Mucosa of rectum (tissue), 2 donors: ENCODE results near the gene METTL6.

Experiments
- H3K27ac ChIP-seq, 2 donors: one replicate each; pipeline ENCODE4 v1.7.0; 2013; ENCODE audit warnings: inconsistent platforms in 2 of 2, low read depth in 2 of 2, low read length in 2 of 2
- H3K27me3 ChIP-seq, 2 donors: one replicate each; pipeline ENCODE4 v1.7.0; 2013; ENCODE audit warnings: low read length in 2 of 2; ENCODE audit not compliant: control insufficient read depth in 2 of 2, insufficient read depth in 2 of 2
- H3K36me3 ChIP-seq, 2 donors: one replicate each; pipeline ENCODE4 v1.7.0; 2013; ENCODE audit warnings: low read length in 2 of 2; ENCODE audit not compliant: control insufficient read depth in 2 of 2, insufficient read depth in 2 of 2
- H3K4me1 ChIP-seq, 2 donors: one replicate each; pipeline ENCODE4 v1.7.0; 2013; ENCODE audit warnings: low read length in 2 of 2, mild to moderate bottlenecking in 1 of 2; ENCODE audit not compliant: control insufficient read depth in 2 of 2, insufficient read depth in 2 of 2
- H3K4me3 ChIP-seq, 2 donors: one replicate each; pipeline ENCODE4 v1.7.0; 2013; ENCODE audit warnings: low read length in 2 of 2
- H3K9ac ChIP-seq, 2 donors: one replicate each; pipeline ENCODE4 v1.7.0; 2013; ENCODE audit warnings: low read length in 2 of 2, low read depth in 1 of 2, mild to moderate bottlenecking in 1 of 2
- H3K9me3 ChIP-seq, 2 donors: one replicate each; pipeline ENCODE4 v1.7.0; 2013; ENCODE audit warnings: low read length in 2 of 2; ENCODE audit not compliant: control insufficient read depth in 2 of 2
- donor health status: healthy.
- donor health status: Normal muscosa, but diverticular disease.

Gene METTL6, protein sequence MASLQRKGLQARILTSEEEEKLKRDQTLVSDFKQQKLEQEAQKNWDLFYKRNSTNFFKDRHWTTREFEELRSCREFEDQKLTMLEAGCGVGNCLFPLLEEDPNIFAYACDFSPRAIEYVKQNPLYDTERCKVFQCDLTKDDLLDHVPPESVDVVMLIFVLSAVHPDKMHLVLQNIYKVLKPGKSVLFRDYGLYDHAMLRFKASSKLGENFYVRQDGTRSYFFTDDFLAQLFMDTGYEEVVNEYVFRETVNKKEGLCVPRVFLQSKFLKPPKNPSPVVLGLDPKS

DNA sequence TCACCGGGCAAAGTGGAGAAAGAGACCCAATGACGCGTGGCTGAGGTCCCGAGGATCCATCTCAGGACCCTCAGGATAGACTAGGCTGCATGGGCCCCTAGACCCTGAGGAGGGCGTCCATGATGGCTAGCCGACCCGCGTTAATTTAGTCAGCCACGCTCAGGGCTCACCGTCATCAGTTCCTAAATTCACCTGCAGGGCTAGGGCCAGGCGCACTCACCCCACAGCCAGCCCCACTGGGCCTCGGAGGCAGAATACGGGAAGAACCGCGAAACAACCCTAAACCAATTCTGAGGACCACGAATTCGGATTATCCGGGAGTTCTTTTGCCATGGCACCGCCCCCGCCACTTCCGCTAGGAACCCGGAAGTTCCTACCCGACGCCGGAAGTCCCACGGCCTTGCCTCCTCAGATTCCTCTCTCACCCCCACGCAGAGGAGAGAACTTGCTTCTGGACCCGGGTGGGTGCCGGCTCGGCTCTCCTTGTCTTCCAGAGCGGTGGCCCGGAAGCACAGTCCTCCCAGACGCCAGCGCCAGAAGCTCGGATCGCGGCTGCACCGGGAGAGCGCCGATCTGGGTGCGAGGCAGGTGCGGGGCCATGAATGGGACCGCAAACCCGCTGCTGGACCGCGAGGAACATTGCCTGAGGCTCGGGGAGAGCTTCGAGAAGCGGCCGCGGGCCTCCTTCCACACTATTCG, at the start of gene METTL6, which contains the start of gene EAF1:
Gene METTL6, minus strand, starts transcription at position 363 of the 699 bp plus-strand sequence. CDS start 1,033 bp downstream, outside the sequence.
Gene EAF1, plus strand, starts transcription at position 417 of the 699 bp plus-strand sequence. Its CDS starts 182 bp downstream, at position 599.
- no peaks in the 10 kb centered on the region for H3K9me3 ChIP-seq
- H3K4me3 ChIP-seq: peak within 1 kb of the TSS; percentile 85 to 94
- H3K27ac ChIP-seq: peak within 1 kb of the TSS; percentile 59 to 63
- H3K36me3 ChIP-seq: peaks cover 13 to 21% of the 10 kb centered on the region in 2 donors
- H3K27me3 ChIP-seq: no peaks in the 10 kb centered on the region
- peak within 1 kb of the TSS; percentile 86 to 87 for H3K9ac ChIP-seq
- peaks cover 10 to 13% of the 10 kb centered on the region in 2 donors for H3K4me1 ChIP-seq

DNA sequence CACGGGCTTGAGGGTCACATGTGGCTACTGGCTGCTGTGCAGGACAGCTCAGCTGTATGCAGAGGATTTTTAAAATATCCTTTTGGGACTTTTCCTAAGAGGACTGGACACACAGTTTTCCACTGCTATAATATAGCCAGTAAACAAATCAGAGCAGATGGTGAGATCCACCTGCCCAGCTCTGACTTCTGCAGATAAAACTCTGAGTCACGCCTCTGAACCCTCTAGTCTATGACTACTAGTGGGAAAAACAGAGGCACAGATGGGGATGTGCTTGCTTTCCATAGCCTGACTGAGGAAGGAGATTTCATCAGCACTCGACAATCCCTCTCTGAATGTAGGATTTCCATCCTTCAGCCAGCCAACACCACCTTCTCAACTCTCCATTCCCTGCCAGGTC, 49.0 kb upstream of the METTL6 start:
- H3K27me3 ChIP-seq: no peaks in the 10 kb centered on the region
- no peaks in the 10 kb centered on the region for H3K36me3 ChIP-seq
- H3K9me3 ChIP-seq: no peaks in the 10 kb centered on the region
- no peak overlapping the region for H3K27ac ChIP-seq
- H3K4me3 ChIP-seq: no peak overlapping the region
- H3K4me1 ChIP-seq: no peaks in the 10 kb centered on the region
- no peak overlapping the region for H3K9ac ChIP-seq

DNA sequence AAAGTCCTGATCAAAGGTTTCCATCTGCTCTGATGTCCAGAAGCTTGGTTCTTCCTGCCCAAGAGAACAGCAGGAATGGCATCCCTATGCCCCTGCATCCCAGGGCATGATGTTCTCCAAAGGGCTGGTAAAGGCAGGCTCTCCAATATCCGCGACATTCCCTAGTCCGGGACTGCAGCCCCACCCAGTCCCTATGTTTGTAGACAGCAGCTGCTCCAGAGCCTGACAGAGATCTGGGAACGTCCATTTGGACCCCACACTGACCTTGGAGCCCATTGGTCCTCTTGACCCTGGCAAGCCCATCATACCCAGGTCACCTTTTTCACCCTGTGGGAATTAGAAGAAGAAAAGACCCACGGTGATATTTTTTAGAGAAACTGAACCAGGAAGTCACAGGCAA, 47.8 kb upstream of the METTL6 start:
- Histone ChIP-seq H3K9ac (no peak overlapping the region), H3K9me3 (no peaks in the 10 kb centered on the region), H3K36me3 (no peaks in the 10 kb centered on the region), H3K27me3 (no peaks in the 10 kb centered on the region), H3K4me3 (no peak overlapping the region), H3K4me1 (no peaks in the 10 kb centered on the region), H3K27ac (no peak overlapping the region)

DNA sequence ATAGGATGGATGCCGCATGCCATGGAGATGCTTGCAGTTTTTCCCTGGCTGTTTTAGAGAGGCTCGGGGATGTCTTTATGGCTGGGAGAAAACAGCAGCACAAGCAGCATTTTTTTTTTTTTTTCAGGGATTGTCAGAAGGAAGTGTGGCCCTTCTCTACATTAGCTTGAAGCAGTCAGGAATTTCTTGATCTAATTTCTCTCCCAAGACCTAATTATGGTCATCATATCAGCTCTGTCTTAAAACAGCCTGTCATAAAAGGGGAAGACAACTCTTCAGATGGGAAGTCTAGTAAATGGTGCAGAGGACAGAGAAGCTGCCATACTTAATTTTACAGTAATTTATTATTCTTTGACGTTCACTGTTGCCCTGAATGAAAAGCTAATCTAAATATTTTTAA, 44.5 kb upstream of the METTL6 start:
- no peaks in the 10 kb centered on the region for H3K36me3 ChIP-seq
- H3K9me3 ChIP-seq: no peaks in the 10 kb centered on the region

DNA sequence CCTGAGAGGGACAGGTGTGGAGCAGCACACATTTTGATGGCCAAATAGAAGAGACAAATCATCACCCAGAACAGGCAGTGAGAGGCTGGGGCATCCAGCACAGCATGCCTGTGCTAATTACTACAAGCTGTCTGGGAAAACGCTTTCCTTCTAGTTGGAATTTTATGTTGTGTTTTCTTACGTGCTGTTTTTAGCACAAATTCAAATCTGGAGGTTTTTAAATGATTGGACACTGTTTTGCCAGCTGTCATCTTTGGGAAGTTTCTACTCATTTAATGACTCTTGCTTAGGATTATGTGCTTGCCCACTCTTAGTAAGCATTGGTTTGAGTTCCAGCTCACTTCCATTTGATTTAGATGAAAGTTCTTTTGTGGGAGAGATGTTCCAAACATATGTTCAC, 43.5 kb upstream of the METTL6 start:
- Histone ChIP-seq H3K36me3 (no peaks in the 10 kb centered on the region), H3K9me3 (no peaks in the 10 kb centered on the region), H3K27me3 (no peaks in the 10 kb centered on the region), H3K9ac (no peak overlapping the region), H3K4me1 (no peaks in the 10 kb centered on the region), H3K4me3 (no peak overlapping the region), H3K27ac (no peak overlapping the region)

More for the DNA sequence above, 44.5 kb upstream of the METTL6 start:
- Histone ChIP-seq H3K27ac (no peak overlapping the region), H3K27me3 (no peaks in the 10 kb centered on the region), H3K9ac (no peak overlapping the region), H3K4me3 (no peak overlapping the region), H3K4me1 (no peaks in the 10 kb centered on the region)

DNA sequence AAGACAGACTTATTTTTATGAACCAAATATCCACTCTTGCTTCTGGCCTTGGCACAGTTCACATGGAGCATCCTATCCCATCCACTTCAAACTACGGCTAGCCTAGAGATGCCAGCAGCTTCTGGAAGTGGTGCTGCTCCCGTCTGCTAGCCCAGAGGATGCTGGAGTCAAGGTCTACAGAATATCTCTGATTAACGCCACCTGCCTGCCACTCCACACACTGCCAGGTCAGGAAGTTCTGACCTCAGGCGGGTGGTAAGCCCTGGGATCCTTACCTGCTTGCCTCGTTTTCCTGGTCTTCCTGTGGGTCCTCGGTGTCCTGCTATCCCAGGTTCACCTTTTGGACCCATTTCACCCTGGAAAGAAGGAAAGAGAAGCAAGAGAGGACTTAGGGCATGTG, 42.9 kb upstream of the METTL6 start:
- H3K9ac ChIP-seq: no peak overlapping the region
- H3K27me3 ChIP-seq: no peaks in the 10 kb centered on the region
- H3K4me3 ChIP-seq: no peak overlapping the region
- H3K4me1 ChIP-seq: no peaks in the 10 kb centered on the region
- no peaks in the 10 kb centered on the region for H3K9me3 ChIP-seq
- H3K27ac ChIP-seq: no peak overlapping the region
- H3K36me3 ChIP-seq: no peaks in the 10 kb centered on the region

DNA sequence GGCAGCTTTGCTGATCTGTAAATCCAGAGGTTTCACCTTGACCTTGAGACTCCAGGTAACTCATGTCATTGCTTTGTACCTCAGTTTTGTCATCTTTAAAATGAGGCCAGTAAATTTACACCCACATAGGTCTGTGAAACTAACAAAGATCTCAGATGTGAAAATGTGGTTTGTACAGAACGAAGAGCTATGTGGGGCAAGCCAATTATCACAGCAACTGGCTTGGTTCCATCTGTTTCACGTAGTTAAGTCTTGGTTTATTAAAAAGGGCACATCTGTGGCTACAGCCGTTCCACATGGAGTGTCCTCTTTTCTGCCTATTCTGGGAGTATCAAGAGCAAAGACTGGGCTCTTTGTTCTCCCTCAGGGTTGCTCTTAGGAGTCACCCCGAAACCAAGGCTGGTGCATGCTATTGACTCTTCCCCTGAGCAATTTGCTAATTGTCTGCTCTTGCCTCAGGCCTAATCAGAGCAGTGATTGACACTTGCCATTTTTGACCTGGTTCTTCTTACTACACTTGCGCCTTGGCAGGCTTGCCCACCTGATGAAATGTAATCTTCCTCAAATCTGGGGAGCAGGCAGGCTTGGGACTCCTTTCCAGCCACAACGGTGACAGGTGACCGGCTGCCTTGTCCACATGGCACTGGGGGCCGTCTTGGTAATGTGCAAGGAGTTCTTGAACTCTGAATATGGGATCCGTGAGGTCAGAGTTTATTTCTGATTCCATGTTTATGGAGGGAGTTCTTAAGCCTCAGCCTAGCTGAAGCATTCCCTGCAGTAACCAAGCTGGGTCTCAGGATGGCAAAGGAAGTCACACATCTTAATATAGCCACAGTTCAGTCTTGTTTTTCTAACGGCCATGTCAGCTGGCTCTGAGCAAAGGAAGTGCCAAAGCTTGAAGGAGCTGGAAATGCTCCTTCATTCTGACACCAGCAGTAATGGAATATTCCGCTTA, 40.2 kb upstream of the METTL6 start:
- H3K9me3 ChIP-seq: no peaks in the 10 kb centered on the region
- H3K27ac ChIP-seq: no peak overlapping the region
- H3K27me3 ChIP-seq: no peaks in the 10 kb centered on the region
- H3K36me3 ChIP-seq: no peaks in the 10 kb centered on the region
- H3K4me1 ChIP-seq: no peaks in the 10 kb centered on the region
- H3K4me3 ChIP-seq: no peak overlapping the region
- H3K9ac ChIP-seq: no peak overlapping the region

DNA sequence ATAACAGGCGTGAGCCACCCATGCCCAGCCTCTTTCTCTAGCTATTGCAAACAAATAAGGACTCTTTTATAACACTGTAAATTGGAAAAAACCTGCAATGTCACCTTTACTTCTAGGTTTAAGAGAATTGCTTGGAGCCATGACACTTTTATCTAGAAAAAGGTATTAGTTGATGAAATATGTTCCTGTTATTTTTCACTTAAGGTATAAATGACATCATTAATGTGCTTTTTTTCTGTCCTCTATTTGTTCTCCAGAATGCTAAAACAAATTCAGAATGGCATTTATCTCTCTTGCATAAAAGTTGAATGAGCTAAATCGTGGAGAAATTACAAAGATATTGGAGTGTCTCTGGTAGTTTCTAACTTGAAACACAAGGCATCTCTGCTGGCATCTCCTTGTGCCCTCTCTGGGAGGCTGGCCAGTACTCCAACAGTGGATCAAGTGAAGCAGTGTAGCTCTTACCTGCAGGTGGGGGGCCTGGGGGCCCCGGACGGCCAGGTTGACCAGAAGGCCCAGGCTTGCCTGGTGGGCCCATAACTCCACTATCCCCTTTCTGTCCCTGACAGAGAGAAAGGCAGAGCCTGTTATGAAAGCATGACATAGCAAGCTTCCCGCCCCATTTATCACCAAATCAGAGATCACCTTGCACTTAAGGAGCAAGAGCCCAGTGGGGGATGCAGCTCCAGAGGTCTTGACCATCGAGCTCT, 38.7 kb upstream of the METTL6 start:
- H3K9me3 ChIP-seq: no peaks in the 10 kb centered on the region
- H3K36me3 ChIP-seq: no peaks in the 10 kb centered on the region
- H3K4me3 ChIP-seq: no peak overlapping the region
- H3K9ac ChIP-seq: no peak overlapping the region
- no peaks in the 10 kb centered on the region for H3K4me1 ChIP-seq
- no peaks in the 10 kb centered on the region for H3K27me3 ChIP-seq
- H3K27ac ChIP-seq: no peak overlapping the region

DNA sequence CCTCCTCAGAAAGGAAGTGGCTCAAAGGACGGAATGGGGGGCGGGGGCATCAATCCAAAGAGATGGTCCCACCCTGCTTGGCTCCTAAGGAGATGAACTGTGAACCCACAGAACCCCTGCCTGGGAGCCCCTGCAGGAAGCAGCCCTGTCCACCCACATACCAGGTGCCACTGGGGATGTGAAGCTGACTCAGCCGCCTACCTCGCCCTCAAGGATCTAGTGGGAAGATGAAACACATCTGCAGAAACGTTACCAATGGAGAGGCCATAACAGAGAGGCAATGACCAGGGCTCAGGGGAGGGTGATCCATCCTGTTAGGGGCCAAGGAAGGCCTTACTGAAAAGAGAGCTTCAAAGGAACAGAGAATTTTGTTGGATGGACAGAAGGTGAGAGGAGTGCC, 35.1 kb upstream of the METTL6 start:
- Histone ChIP-seq H3K9me3 (no peaks in the 10 kb centered on the region), H3K4me1 (no peaks in the 10 kb centered on the region), H3K27ac (no peak overlapping the region), H3K36me3 (no peaks in the 10 kb centered on the region), H3K4me3 (no peak overlapping the region), H3K9ac (no peak overlapping the region), H3K27me3 (no peaks in the 10 kb centered on the region)
